ENCODE results near the gene KIF6.

Gene KIF6

GRCh38 chr6:39590871-39591393 lies 134.3 kb downstream of the KIF6 start:
- H3K9me3 ChIP-seq (ENCODE audit: severe bottlenecking), result no peaks in the 10 kb centered on the region
- no peaks in the 10 kb centered on the region for H3K36me3 ChIP-seq
- DNase-seq, result no peak
- H3K27ac ChIP-seq, result no peak overlapping the region
- no peaks in the 10 kb centered on the region for H3K27me3 ChIP-seq (ENCODE audit: insufficient read depth, low read depth, severe bottlenecking)
- TF ChIP-seq CTCF (IDR thresholded peaks at IDR 0.05; ENCODE audit: low read depth, low read length), result no peak
- no peak overlapping the region for H3K4me3 ChIP-seq (ENCODE audit: low read depth, low read length)

GRCh38 chr6:39587080-39587479 lies 138.1 kb downstream of the KIF6 start:
- peaks cover 3% of the 10 kb centered on the region for H3K9me3 ChIP-seq (ENCODE audit: severe bottlenecking)
- DNase-seq, result no peak
- H3K36me3 ChIP-seq, result no peaks in the 10 kb centered on the region
- H3K27me3 ChIP-seq (ENCODE audit: insufficient read depth, low read depth, severe bottlenecking), result no peaks in the 10 kb centered on the region
- TF ChIP-seq CTCF (IDR thresholded peaks at IDR 0.05; ENCODE audit: low read depth, low read length), result no peak
- H3K27ac ChIP-seq, result no peak overlapping the region
- no peak overlapping the region for H3K4me3 ChIP-seq (ENCODE audit: low read depth, low read length)

- DNase-seq, result no peak
- Histone ChIP-seq H3K27me3 (ENCODE audit: insufficient read depth, low read depth, severe bottlenecking) (no peaks in the 10 kb centered on the region), H3K9me3 (ENCODE audit: severe bottlenecking) (peaks cover 3% of the 10 kb centered on the region), H3K27ac (no peak overlapping the region), H3K4me3 (ENCODE audit: low read depth, low read length) (no peak overlapping the region), H3K36me3 (no peaks in the 10 kb centered on the region)
- no peak for TF ChIP-seq CTCF (IDR thresholded peaks at IDR 0.05; ENCODE audit: low read depth, low read length)
Observed at GRCh38 chr6:39585641-39586040, 139.6 kb downstream of the KIF6 start.

DNA sequence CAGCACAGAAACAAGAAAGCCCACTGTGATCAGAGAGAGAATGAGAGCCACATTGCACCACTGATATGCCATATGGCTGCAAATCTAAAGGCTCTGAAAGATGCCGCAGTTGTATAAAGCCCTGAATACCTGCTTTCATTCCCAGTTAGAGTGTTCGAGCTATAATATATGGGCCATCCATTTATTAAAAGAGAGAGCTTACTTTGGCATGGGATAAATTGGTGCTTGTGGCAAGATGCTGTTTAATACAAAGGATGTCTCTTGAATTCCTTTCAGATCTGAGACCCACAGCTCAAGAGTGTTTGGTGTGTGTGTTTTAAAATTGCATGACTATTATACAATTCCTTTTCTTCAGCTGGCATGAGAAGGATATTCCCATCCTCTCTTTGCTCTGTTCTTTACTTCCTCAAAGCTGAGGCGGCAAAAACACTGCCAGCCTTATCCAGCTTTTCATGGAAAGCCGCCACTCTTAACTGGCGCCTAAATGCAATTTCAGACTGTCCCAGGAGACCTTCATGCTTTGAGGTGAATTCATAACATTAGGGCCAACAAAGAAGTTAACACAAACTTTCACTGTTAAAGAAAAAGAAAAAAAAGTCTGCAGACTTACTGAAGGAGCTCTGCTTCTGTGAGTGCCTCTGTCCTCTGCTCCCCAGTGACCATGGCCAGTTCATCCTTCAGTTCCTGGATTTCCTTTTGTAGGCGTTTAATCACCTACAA lies 147.6 kb downstream of the KIF6 start:
- Histone ChIP-seq H3K9me3 (ENCODE audit: severe bottlenecking) (no peaks in the 10 kb centered on the region), H3K4me3 (ENCODE audit: low read depth, low read length) (no peak overlapping the region), H3K27me3 (ENCODE audit: insufficient read depth, low read depth, severe bottlenecking) (no peaks in the 10 kb centered on the region), H3K36me3 (no peaks in the 10 kb centered on the region), H3K27ac (no peak overlapping the region)
- no peak for TF ChIP-seq CTCF (IDR thresholded peaks at IDR 0.05; ENCODE audit: low read depth, low read length)
- DNase-seq, result no peak

- no peaks in the 10 kb centered on the region for H3K27me3 ChIP-seq (ENCODE audit: insufficient read depth, low read depth, severe bottlenecking)
- DNase-seq, result no peak
- no peak for TF ChIP-seq CTCF (IDR thresholded peaks at IDR 0.05; ENCODE audit: low read depth, low read length)
- no peaks in the 10 kb centered on the region for H3K36me3 ChIP-seq
- no peaks in the 10 kb centered on the region for H3K9me3 ChIP-seq (ENCODE audit: severe bottlenecking)
- no peak overlapping the region for H3K27ac ChIP-seq
- H3K4me3 ChIP-seq (ENCODE audit: low read depth, low read length), result no peak overlapping the region
Observed at GRCh38 chr6:39576556-39577303, 148.5 kb downstream of the KIF6 start.
